Nucleus accumbens (tissue), 56 donors: Measurements from ENCODE around the gene GIT2.
"Not testable (repeated sequence)": the region's sequence is repeated elsewhere in the genome, so short reads cannot be mapped to it uniquely, and the experiment has no call there.

Experiments used
- DNase-seq, 56 donors: peaks; one replicate each; lab custom pipeline; 2025; lab: John Stamatoyannopoulos, UW

The GIT2 gene

DNA sequence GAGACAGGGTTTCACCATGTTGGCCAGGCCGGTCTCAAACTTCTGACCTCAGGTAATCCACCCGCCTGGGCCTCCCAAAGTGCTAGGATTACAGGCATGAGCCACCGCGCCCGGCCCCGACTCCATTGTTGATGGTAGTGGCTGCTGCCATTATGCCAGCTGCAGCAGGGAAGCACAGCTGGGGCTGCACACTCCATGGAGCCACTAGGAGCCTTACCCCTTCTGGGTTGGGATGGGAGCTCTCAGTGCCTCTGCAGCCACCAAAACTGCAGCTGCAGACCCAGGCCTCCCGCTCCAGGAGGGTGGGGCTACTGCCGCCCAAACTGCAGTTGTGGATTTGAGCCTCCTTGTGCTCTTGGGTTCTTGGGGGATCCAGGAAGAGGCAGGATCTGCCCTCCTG lies 70.2 kb downstream of the GIT2 start:
- no peak for DNase-seq

DNA sequence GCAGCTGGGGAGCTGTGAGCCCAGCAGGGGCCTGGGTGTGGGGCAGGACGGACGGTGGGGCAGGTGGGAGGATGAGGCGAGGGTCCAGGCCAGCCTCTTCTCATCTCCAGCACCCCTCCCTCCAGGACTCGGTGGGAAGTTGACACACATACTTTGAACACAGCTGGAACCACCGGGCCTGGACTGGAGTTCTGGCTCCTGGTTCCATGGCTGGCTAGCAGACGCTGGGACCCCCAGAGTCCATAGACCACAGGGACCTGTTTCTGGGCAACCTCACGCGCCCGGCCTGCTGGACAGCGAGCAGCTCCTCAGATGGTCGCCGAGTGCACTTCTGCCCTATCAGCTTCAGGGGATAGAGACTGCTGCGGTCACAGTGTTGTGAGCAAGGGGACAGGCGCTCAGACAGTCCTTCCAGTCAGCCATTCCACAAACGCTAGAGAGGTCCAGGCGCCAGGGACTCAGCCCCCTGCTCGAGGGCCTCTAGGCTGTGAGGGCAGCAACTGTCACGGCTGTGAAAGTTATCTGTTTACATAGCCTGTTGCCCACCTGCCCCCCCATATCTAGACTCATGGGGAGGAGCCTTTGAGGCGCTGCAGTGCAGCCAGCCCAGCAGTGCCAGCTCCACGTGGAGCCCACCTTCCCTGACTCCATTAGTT lies 70.9 kb downstream of the GIT2 start:
- DNase-seq: no peak

GRCh38 chr12:109923481-109924245 lies 72.5 kb downstream of the GIT2 start:
- no peak for DNase-seq

DNA sequence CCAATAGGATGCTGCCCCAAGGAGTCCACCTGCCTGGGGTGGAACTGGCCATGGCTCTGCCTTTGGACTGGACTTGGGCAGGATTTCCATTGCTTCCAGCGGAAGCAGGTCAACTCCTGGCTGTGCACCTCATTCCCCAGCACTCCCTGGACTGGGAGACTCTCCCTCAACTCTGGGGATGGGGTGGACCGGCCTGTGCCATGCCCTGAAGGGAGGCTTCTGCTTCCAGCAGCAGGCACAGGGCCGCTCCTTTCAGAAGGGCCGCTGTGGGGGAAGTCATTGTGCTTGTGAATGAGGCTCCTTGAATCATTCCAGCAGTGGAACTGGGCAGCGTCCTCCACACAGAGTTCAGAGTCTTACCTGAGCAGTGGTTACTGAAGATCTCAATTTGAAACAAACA lies 73.1 kb downstream of the GIT2 start:
- no peak for DNase-seq

DNA sequence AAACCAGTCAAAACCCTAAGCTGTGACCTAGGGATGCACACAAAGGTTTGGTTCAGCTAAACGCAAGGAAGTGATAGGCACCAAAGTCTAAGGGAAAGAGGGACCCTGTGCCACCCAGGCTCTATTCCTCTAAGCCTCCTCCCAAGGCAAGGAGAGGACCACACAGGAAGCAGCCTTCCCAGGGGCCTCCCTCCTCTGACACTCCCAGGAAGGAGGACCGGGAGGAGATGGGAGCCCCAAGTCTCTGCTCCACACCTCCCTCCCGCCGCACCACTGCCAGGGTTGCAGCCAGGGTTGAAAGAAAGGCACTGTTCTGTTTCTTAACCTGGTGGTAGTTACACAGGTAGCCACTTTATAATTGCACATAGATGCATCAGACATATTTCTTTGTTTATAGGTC lies 74.2 kb downstream of the GIT2 start:
- no peak for DNase-seq

- no peak for DNase-seq
Observed at GRCh38 chr12:109920261-109920780, 75.8 kb downstream of the GIT2 start.

- no peak for DNase-seq
Observed at GRCh38 chr12:109919456-109919855, 76.7 kb downstream of the GIT2 start.

DNA sequence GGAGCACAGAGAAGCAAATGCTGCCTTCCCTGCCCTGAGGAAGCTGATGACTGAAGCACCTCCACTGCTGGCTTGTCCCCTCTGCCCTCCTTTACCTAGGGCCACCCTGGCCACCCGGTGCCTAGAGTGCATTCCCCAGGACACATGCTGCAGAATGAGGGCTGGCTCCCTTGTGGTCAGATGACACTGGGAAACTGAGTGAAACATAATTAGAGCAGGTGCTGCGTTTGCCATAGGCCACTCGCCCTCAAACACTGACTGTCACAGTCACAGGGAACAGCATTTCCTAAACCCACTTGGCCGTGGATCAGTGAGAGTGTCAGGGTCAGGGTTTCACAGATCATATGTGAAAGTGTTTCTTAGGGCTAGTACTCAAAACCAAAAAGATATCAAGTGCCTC lies 80.1 kb downstream of the GIT2 start:
- no peak for DNase-seq

DNA sequence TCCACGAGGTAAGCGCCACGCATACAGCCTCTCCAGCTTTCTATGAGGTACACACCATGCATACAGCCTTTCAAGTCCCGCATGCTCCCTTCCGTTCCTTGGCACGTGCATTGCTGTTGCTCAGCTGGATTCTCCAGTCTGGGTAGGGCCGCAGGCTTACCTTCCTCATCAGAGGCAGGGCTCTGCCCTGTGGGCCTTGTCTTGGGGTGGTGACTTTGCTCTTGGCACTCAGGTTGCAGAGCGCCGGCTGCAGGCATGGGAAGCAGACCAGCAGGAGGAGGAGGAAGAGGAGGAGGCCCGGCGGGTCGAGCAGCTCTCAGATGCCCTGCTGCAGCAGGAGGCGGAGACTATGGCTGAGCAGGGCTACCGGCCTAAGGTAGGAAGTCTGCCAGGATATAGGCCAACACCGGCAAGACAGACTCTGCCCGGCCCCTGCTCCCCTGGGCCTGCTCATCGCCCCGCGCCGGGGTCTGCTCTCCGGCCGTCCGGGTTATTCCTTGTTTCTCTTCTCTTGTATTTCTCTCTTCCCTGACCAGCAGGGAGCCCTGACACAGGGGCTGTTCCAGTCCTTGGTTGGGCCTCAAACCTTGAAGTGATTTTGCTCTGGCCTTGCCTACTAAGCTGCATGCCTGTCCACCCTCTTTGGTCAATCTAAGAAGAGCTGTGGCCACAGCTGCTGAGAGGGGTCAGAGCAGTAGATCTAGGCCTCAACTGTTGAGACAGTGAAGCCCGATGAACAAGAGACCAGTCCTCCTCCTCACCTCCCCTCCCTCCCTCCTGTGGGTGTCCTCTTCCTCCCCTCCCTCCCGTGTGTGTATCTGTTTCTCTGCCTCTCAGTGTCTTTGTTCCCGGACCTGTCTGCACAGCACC lies 80.8 kb downstream of the GIT2 start:
- DNase-seq: no peak

DNA sequence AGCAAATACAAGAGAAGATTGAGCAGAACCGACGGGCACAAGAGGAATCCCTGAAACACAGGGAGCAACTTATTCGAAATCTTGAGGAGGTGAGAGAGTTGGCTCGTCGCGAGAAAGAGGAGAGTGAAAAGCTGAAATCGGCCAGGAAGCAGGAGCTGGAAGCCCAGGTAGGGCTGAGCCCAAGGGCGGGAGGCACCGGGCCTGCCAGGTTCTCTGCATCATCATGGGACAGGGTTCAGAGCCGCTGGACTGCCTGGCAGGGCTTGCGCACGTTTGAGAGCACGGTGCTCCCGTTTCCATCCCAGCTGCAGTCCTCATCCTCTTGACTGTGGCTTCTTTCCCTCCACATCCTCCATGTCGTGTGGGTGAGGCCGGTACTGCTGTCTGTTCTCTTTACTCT lies 81.7 kb downstream of the GIT2 start:
- no peak for DNase-seq

GRCh38 chr12:109912855-109913321 lies 83.3 kb downstream of the GIT2 start:
- no peak for DNase-seq

DNA sequence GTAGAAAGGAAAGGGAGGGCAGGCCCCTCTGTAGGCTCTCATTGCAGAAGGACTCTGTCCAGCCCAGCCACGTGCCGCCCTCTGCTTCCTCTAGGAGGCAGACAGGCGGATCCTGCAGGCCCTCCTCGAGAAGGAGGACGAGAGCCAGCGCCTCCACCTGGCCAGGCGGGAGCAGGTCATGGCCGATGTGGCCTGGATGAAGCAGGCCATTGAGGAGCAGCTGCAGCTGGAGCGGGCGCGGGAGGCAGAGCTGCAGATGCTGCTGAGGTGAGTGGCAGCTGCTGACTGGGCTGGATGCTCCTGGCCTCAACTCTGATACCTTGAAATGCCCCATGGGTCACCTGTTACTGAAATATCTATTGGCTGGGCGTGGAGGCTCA lies 85.2 kb downstream of the GIT2 start:
- DNase-seq: no peak

GRCh38 chr12:109910254-109910968 lies 85.8 kb downstream of the GIT2 start:
- DNase-seq: no peak

DNA sequence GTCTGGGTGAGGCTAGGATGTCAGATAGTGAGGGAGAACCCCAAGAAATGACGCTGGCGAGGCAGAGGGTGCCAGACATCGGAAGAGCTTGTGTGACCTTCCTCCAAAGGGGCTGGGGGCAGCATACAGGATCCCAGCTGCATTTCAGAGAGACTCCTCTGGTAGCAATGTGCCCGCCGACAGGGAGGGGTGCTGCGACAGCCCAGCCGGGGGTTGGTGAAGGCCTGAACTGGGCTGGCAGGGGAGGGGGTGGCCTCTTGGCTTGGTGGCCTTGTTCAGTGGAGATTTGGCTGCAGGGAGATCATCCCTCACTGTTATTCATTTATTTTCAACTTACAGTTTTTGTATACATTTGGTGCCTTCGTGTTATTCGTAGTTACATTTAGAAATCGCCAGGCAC lies 90.9 kb downstream of the GIT2 start:
- DNase-seq: no peak

- no peak for DNase-seq
Observed at GRCh38 chr12:109902891-109903418, 93.2 kb downstream of the GIT2 start.

- peak in 1 of 56 donors; percentile 34 for DNase-seq
Observed at GRCh38 chr12:109900752-109901580, 95.2 kb downstream of the GIT2 start.

- peak; percentile 36 to 93 (median 78) for DNase-seq
Observed at GRCh38 chr12:109899783-109900751, 96.1 kb downstream of the GIT2 start, which contains the start of gene TCHP. TSS of gene TCHP (plus strand) at chr12:109900274. CDS start at chr12:109903027, 2,753 bp downstream.

DNA sequence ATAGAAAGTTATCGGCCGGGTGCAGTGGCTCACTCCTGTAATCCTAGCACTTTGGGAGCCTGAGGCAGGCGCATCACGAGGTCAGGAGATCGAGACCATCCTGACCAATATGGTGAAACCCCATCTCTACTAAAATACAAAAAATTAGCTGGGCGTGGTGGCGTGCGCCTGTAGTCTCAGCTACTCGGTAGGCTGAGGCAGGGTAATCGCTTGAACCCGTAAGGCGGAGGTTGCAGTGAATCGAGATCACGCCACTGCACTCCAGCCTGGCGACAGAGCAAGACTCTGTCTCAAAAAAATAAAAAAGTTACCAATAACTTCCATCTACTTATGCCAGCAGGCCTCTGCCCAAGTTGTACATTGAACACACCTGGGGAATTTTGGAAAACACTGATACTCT lies 96.8 kb downstream of the GIT2 start:
- DNase-seq: not testable (repeated sequence)
